Measurements from ENCODE around the gene PITPNM1.

DNA sequence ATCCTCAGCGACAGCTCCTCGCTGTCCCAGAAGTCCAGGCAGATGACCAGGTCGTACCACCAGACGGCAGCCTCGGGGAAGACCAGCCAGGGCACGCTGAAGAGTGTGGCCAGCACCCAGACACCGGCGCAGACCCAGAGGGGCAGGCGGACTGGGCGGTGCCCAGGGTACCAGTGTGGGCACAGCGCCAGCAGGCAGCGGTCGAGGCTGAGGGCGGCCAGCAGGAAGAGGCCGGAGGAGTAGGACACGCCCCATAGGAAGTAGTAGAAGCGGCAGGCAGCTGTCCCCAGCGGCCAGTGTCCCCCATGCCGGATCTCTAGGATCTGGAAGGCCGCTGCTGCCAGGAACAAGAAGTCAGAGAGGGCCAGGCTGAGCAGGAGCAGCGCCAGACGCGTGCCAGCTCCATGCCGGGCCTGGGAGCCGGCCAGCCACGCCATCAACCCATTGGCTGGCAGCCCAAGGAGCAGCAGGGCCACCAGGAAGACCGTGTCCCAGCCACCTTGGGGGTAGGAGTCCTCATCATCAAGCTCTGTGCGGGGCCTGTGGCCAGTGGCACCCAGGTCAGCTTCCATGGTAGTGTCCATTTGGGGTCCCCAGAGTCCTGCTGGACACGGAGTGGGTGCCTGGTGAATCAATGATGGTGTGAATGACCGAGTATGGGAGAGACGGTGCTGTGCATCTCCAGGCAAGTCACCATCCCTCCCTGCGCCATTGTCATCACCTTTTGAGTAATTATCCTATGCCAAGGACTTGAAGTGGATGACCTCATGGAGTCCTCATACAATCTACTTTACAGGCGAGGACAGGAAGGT lies 52.8 kb downstream of the PITPNM1 start, which contains the start of gene GPR152:
- no peak for TF ChIP-seq SUZ12 (IDR thresholded peaks at IDR 0.05; ENCODE audit: extremely low read depth, insufficient read depth, insufficient read length)
- no peak for TF ChIP-seq YY1 (IDR thresholded peaks at IDR 0.05; ENCODE audit: insufficient read depth, insufficient read length)

Measured in NT2/D1 (cell line).